WTC11 (cell line): ENCODE data around the gene ASTN2. TPM values are rescaled to one million over a fixed set of nuclear protein-coding genes. Genes with fewer than 3 reads are reported as not detected.

Source experiments
- ATAC-seq: fragments of 200-7000 bp; cut with Tn5 transposase; 2 replicates; pipeline ENCODE4 v1.10.0; 2021; ENCODE audit warnings: mild to moderate bottlenecking, moderate library complexity
- CTCF ChIA-PET: fragments of 300-600 bp; sonication (Branson Sonifier 250); formaldehyde crosslinking; loops from one replicate; lab custom pipeline; 2021; ENCODE audit warnings: antibody characterized with exemption; lab: Charles Lee
- POLR2A ChIA-PET: fragments of 350-600 bp; sonication (Branson Sonifier 250); formaldehyde crosslinking; loops from one replicate; lab custom pipeline; 2021; ENCODE audit warnings: antibody characterized with exemption; lab: Charles Lee
- DNase-seq: peaks from one replicate; pipeline ENCODE4 v3.0.0; 2021; ENCODE audit warnings: low spot score
- H3K27ac Mint-ChIP-seq: 2 replicates; pipeline ENCODE4 v1.8.0; 2021; ENCODE audit warnings: mixed read lengths
- H3K27me3 Mint-ChIP-seq: 2 replicates; pipeline ENCODE4 v1.8.0; 2021; ENCODE audit warnings: low read depth, mild to moderate bottlenecking, moderate library complexity, mixed read lengths
- H3K36me3 Mint-ChIP-seq: 2 replicates; pipeline ENCODE4 v1.8.0; 2021; ENCODE audit warnings: mixed read lengths
- H3K4me1 Mint-ChIP-seq: 2 replicates; pipeline ENCODE4 v1.8.0; 2022; ENCODE audit warnings: mixed read lengths
- H3K4me3 Mint-ChIP-seq: 2 replicates; pipeline ENCODE4 v1.8.0; 2021; ENCODE audit warnings: mild to moderate bottlenecking, moderate library complexity, mixed read lengths
- H3K9me3 Mint-ChIP-seq: 2 replicates; pipeline ENCODE4 v1.8.0; 2021; ENCODE audit warnings: mixed read lengths
- AFF4 ChIP-seq: sonication (generic); formaldehyde crosslinking; IDR thresholded peaks from 2 replicates; pipeline ENCODE4 v1.8.1; 2023; ENCODE audit warnings: mild to moderate bottlenecking, missing genetic modification reagents, borderline replicate concordance
- E2F4 ChIP-seq: sonication (generic); formaldehyde crosslinking; IDR thresholded peaks from 2 replicates; pipeline ENCODE4 v1.8.1; 2022; ENCODE audit warnings: low read depth, mild to moderate bottlenecking, moderate library complexity, missing genetic modification reagents, borderline replicate concordance
- E2F5 ChIP-seq: sonication (generic); formaldehyde crosslinking; IDR thresholded peaks from 2 replicates; pipeline ENCODE4 v1.8.1; 2022; ENCODE audit warnings: mild to moderate bottlenecking, moderate library complexity, missing genetic modification reagents
- ESRRA ChIP-seq: sonication (generic); formaldehyde crosslinking; IDR thresholded peaks from 2 replicates; pipeline ENCODE4 v1.8.1; 2022; ENCODE audit warnings: mild to moderate bottlenecking, missing genetic modification reagents, borderline replicate concordance
- JAZF1 ChIP-seq: fragments of 250-450 bp; sonication (Bioruptor Pico); IDR thresholded peaks from 2 replicates; pipeline ENCODE4 v1.9.0; 2021; ENCODE audit warnings: moderate library complexity, mild to moderate bottlenecking, inconsistent platforms
- MYBL2 ChIP-seq: sonication (generic); formaldehyde crosslinking; IDR thresholded peaks from 2 replicates; pipeline ENCODE4 v1.8.1; 2023; ENCODE audit warnings: mild to moderate bottlenecking, moderate library complexity, missing genetic modification reagents
- NFE2L1 ChIP-seq: sonication (generic); formaldehyde crosslinking; IDR thresholded peaks from 2 replicates; pipeline ENCODE4 v1.8.1; 2023; ENCODE audit warnings: missing genetic modification reagents
- NFYB ChIP-seq: sonication (generic); formaldehyde crosslinking; conservative IDR thresholded peaks from 2 replicates; pipeline ENCODE4 v1.8.0; 2022; ENCODE audit warnings: low read depth, missing genetic modification reagents
- NR2C2 ChIP-seq: sonication (generic); formaldehyde crosslinking; IDR thresholded peaks from 2 replicates; pipeline ENCODE4 v1.8.0; 2022; ENCODE audit warnings: mild to moderate bottlenecking, missing genetic modification reagents
- NR3C1 ChIP-seq: sonication (generic); formaldehyde crosslinking; conservative IDR thresholded peaks from 2 replicates; pipeline ENCODE4 v1.8.1; 2023; ENCODE audit warnings: low read depth, mild to moderate bottlenecking, missing genetic modification reagents
- PRDM15 ChIP-seq: sonication (generic); formaldehyde crosslinking; IDR thresholded peaks from 2 replicates; pipeline ENCODE4 v1.8.0; 2022; ENCODE audit warnings: missing genetic modification reagents
- RORB ChIP-seq: fragments of 250-450 bp; sonication (Bioruptor Pico); IDR thresholded peaks from 2 replicates; pipeline ENCODE4 v1.9.0; 2021; ENCODE audit warnings: mild to moderate bottlenecking
- SP1 ChIP-seq: sonication (generic); formaldehyde crosslinking; conservative IDR thresholded peaks from 2 replicates; pipeline ENCODE4 v1.8.1; 2022; ENCODE audit warnings: missing genetic modification reagents
- STAT6 ChIP-seq: sonication (generic); formaldehyde crosslinking; conservative IDR thresholded peaks from 2 replicates; pipeline ENCODE4 v1.8.1; 2023; ENCODE audit warnings: mild to moderate bottlenecking, low read depth, missing genetic modification reagents, moderate library complexity
- TCF7 ChIP-seq: sonication (generic); formaldehyde crosslinking; IDR thresholded peaks from 2 replicates; pipeline ENCODE4 v1.8.0; 2022; ENCODE audit warnings: mild to moderate bottlenecking, low read depth, missing genetic modification reagents, moderate library complexity
- ZBTB43 ChIP-seq: sonication (generic); formaldehyde crosslinking; IDR thresholded peaks from 2 replicates; pipeline ENCODE4 v1.8.1; 2023; ENCODE audit warnings: mild to moderate bottlenecking, missing genetic modification reagents
- ZNF423 ChIP-seq: fragments of 250-450 bp; sonication (Bioruptor Pico); IDR thresholded peaks from 2 replicates; pipeline ENCODE4 v2.1.2; 2022; ENCODE audit warnings: mild to moderate bottlenecking, moderate library complexity
- ZSCAN18 ChIP-seq: fragments of 250-450 bp; sonication (Bioruptor Pico); IDR thresholded peaks from 2 replicates; pipeline ENCODE4 v2.1.2; 2022; ENCODE audit warnings: mild to moderate bottlenecking, moderate library complexity
- total RNA-seq: library from RNA; stranded (reverse); gene quantifications from 3 replicates; pipeline ENCODE4 v1.2.3, GENCODE V29; 2021

Gene ASTN2
- total RNA-seq, 1 experiment from 2014 or later: 16.2 TPM

- TF ChIP-seq E2F5 (no peak), ZBTB43 (CRISPR knock-in tag) (no peak), NR2C2 (CRISPR knock-in tag) (no peak), TCF7 (CRISPR knock-in tag) (no peak), ZNF423 (no peak)
- no peak overlapping the region for H3K4me3 Mint-ChIP-seq
- DNase-seq (no peak), ATAC-seq (no peak)
- H3K4me1 Mint-ChIP-seq: peaks cover 27% of the 10 kb centered on the region
- POLR2A ChIA-PET: no interaction called here
- peaks cover 5% of the 10 kb centered on the region; the same call in 1 of the 2 replicates for H3K27me3 Mint-ChIP-seq
- H3K9me3 Mint-ChIP-seq: 0 out of 2 replicates have a peak, but pooled peaks cover 3% of the 10 kb centered on the region
- CTCF ChIA-PET: no interaction called here
- no peaks in the 10 kb centered on the region for H3K36me3 Mint-ChIP-seq
- no peak overlapping the region for H3K27ac Mint-ChIP-seq
Measured at GRCh38 chr9:116488373-116488772, 926.5 kb downstream of the ASTN2 start.

GRCh38 chr9:116484492-116485061 lies 930.3 kb downstream of the ASTN2 start:
- peaks cover 15% of the 10 kb centered on the region for H3K4me1 Mint-ChIP-seq
- DNase-seq: no peak
- TF ChIP-seq JAZF1 (CRISPR knock-in tag) (no peak), ZBTB43 (CRISPR knock-in tag) (no peak), NR3C1 (CRISPR knock-in tag) (no peak), AFF4 (CRISPR knock-in tag) (no peak), NFE2L1 (no peak), RORB (no peak), ZSCAN18 (CRISPR knock-in tag) (no peak), NFYB (CRISPR knock-in tag) (no peak), STAT6 (CRISPR knock-in tag) (no peak), SP1 (CRISPR knock-in tag) (no peak), PRDM15 (CRISPR knock-in tag) (no peak), ZNF423 (no peak), MYBL2 (CRISPR knock-in tag) (no peak), ESRRA (CRISPR knock-in tag) (no peak), E2F4 (no peak)
- TF ChIP-seq, all 79 proteins: peak for 0
- H3K36me3 Mint-ChIP-seq: no peaks in the 10 kb centered on the region
- CTCF ChIA-PET: no interaction called here
- no peaks in the 10 kb centered on the region for H3K9me3 Mint-ChIP-seq
- H3K27me3 Mint-ChIP-seq: no peaks in the 10 kb centered on the region
- no peak for ATAC-seq
- no peak overlapping the region for H3K27ac Mint-ChIP-seq
- POLR2A ChIA-PET: no interaction called here
- H3K4me3 Mint-ChIP-seq: no peak overlapping the region
